HS-27A (cell line): ENCODE data around the gene NR1D1.
"Not testable (repeated sequence)": the region's sequence is repeated elsewhere in the genome, so short reads cannot be mapped to it uniquely, and the experiment has no call there.

Experiments
- DNase-seq: peaks from one replicate; pipeline ENCODE4 v3.0.0-alpha.2; 2012; ENCODE audit warnings: low read depth, missing footprints

NR1D1 gene

DNA sequence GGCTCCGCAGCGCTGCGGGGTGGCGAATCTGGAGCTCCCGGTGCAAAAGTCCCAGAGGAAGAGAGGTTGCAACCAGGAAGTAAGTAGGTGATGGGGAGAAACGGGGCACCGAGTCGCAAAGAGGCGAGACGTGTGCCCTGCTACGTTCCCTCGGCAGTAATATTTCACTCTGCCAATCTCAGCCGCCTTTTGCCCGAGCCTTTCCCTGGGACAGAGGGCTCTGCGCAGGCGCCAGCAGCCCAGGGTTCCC is at the start of gene NR1D1:
Gene NR1D1 (minus strand): TSS at position 171 of the 250 bp plus-strand sequence. CDS start 495 bp downstream, outside the sequence.
- DNase-seq: no peak

DNA sequence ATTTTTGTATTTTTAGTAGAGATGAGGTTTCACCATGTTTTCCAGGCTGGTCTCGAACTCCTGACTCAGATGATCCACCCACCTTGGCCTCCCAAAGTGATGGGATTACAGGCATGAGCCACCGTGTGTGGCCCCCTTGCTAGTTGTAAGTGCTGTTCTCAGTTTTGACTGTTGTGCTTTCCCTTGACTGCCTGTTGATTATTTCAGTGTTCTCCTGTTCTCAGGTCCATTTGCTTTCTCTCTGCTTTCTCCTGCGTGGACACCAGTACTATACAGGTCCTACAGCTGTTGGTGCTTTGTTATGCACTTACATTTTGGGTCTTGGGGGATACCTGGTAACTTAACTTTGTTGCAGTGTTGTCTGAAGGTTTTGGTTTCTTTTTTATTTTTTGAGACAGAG is 48.1 kb upstream of the NR1D1 start:
- DNase-seq: no peak

DNA sequence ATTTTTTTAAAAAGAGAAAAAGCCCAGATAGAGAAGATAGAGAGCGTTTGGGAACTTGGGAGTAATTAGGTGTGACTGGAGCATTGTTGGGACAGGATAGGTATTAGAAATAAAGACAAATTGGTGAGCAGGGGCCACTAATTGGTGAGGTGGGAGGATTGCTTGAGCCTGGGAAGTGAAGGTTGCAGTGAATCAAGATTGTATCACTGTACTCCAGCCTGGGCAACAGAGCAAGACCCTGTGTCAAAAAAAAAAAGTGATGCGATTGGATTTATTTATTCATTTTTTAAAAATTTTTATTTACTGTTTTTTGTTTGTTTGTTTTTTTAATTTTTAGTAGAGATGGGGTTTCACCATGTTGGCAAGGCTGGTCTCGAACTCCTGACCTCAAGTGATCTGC is 45.1 kb upstream of the NR1D1 start:
- DNase-seq: no peak

DNA sequence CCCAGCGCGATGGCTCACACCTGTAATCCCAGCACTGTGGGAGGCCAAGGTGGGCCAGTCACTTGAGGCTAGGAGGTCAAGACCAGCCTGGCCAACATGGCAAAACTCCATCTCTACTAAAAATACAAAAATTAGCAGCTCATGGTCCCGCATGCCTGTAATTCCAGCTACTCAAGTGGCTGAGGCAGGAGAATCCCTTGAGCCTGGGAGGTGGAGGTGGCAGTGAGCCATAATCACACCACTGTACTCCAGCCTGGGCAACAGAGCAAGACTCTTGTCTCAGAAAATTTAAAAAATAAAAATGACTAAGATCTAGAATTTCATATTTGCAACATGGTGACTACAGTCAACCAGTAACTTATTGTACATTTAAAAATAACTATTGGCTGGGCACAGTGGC is 42.8 kb upstream of the NR1D1 start:
- DNase-seq: not testable (repeated sequence)

DNA sequence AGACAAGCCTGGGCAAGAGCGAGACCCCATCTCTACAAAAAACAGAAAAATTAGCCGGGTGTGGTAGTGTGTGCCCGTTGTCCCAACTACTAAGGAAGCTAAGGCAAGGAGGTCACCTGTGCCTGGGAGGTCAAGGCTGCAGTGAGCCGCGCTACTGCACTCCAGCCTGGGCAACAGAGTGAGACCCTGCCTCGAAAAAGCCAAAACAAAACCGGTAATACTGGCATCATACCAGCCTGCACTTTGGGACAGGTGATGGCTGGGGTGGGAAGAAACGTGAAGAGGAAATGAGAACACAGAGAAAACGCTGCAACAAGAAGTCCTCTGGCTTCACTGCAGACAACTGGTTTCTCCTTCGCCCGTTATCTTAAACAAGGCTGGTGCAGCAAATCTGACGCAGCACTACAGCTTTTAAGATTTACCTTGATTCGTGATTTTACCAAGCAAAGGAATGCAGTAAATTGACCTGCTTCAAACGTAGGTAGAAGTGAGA is 39.2 kb upstream of the NR1D1 start:
- DNase-seq: no peak

DNA sequence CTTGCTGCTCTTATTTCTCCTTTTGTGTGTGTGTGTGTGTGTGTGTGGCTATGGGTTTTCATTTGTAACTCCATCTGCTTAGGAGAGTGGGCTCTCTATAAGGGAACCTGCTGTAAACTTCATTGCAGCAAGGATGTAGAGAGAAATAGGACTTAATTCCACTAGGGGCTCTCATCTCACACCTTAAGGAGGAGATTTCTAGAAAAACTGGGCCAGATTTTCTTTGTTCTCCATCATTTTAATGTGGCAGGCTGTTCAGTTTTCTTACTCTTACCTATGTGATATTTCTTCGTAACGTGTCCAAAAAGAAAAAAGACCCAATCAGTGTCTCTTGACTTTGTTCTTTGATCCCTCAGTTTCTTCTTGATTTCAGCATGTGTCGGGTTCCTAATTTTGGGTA is 35.4 kb upstream of the NR1D1 start:
- DNase-seq: no peak

DNA sequence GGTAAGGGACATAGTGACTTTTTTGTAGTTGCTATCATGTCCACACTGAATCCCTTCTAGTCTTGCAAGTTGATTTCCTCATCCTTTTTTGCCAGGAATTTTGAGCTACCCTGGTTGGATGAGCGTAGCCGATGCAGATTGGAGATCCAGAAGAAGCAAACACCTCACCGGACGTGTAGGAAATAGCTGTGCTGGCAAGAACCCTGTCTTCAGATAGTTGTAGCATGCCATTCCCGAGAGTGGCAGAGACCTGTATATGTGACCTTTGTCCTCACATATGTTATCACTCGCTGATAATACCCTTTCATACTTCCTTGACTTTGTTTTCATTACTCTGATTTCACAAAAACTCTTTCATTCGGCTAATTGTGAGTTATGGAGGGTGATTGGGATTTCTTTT is 33.8 kb upstream of the NR1D1 start:
- no peak for DNase-seq

DNA sequence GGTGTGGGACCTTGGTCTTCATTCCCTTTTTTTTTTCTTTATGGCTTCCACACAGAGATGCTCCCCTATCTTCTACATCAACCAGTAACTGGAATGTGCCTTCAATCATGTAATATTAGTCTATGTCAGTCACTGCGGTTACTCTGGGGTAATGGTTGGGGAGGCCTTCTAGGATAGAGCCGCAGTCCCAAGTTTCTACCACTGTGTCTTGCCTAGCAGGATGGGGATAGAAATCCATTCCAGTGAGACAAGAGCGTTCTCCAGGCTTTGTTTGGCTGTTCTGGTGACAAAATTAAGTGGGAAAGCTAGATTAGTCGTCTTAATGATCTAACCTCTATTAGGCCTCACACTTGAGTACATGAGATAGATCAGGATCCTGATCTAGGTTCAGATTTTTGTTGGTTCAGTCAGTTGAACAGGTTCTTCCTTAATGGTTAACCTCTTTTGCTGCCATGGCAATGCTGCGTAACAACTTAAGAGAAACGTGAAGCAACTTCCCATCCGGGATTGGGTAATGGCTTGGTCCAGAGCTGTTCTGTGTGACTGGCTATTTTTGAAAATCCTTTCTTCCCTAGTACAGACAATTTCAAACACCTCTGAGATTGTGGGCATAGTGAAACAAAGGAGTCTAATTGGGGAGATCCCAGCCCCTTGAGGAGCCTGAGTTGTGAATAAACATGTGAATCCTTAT is 30.1 kb upstream of the NR1D1 start:
- no peak for DNase-seq

DNA sequence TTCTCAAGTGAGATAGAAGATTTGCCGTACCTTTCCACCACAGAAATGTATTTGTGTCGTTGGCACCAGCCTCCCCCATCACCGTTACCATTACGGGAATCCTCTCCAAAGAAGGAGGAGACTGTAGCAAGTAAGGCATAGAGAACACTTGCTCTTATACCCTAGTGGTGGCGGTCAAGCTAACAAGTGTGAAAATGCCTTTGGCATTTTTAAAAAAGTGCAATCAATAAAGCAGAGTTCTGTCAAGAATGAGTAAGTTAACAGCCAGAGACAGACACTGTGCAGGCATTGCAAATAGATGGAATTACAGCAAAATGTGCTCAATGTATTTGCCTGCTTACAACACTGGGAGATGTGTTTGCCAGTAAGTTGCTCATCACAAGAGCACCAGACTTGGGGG is 29.1 kb upstream of the NR1D1 start:
- DNase-seq: no peak

DNA sequence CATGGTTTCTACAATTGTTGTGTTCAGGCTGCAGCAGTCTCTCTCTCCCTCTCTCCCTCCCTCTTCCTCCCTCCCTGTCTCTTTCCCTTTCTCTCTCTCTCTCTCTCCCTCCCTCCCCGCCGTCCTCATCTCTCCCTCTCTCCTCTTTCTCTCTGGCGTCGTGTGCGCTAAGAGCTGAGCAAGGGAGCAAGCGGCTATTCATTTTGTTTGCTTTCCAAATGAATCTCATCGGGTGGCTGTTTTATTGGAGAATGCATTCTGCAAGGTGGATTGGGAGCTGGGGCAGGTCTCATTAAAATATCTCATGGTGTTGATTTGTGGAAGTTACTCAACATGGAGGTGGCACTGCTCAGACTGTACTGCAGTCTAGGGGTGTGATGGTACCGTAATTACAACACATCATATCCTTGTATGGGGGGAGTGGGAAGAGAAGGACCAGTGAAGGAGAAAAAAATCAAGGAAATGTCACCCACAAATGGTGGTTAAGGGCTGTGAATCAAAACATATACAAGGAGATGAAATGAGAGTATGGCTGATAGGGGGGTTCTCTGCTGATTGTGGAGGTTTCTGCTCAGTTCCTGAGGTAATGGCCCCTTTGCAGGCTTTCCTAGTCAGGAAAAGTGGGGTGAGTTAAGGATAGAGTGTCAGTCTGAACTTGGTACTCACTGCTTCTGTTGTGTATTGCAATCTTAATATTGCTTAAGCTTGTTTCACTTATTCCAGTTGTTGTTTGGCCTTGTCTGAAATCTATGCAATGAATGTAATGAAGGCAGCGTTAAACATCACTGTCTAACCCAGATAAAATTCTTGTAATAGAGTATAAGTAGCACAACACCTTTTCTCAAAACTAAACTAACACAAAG is 24.1 kb upstream of the NR1D1 start:
- DNase-seq: no peak

DNA sequence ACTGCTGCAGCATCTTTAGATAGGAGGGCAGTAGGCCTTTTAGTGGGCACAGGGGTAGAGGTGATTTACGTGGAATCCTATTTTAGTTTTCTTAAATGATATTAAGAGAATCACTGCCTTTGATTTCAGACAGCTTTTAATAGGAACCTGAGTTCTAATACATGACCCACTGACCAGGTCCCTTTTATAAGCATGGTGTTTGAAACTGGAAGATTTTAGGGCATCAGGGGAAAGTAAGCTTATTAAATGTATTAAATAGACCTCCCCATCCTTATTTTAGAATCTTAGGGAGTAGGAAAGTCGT is 23.4 kb upstream of the NR1D1 start:
- DNase-seq: no peak

DNA sequence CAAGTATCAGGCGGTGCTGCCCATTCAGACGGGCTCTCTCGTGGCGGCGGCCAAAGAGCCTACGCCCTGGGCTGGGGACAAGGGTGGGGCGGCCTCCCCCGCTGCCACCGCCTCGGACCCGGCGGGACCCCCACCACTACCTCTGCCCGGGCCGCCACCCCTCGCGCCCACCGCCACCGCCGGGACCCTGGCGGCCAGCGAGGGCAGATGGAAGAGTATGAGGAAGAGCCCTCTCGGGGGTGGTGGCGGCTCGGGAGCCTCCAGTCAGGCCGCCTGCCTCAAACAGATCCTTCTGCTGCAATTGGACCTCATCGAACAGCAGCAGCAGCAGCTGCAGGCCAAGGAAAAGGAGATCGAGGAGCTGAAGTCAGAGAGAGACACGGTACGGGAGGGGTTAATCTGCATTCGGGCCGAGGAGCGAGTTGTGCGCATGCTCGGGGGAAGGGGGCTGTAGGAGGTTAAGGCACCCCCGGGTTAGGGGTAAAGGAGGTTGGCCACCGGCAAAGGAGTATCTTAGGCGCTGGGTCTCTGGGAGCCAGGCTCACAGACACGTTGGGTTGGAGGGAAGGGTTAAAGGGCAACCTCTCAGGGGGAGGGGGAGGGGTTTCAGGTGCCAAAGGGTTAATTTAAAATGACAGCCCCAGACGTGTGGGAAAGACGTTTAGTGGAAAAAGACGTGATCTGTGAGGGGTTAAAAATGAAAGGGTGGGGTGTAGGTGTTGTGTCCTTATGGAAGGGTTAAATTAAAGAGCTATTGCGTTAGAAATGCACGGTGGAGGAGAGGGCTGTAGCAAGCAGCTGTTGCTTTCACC is 22.8 kb upstream of the NR1D1 start:
- DNase-seq: no peak

DNA sequence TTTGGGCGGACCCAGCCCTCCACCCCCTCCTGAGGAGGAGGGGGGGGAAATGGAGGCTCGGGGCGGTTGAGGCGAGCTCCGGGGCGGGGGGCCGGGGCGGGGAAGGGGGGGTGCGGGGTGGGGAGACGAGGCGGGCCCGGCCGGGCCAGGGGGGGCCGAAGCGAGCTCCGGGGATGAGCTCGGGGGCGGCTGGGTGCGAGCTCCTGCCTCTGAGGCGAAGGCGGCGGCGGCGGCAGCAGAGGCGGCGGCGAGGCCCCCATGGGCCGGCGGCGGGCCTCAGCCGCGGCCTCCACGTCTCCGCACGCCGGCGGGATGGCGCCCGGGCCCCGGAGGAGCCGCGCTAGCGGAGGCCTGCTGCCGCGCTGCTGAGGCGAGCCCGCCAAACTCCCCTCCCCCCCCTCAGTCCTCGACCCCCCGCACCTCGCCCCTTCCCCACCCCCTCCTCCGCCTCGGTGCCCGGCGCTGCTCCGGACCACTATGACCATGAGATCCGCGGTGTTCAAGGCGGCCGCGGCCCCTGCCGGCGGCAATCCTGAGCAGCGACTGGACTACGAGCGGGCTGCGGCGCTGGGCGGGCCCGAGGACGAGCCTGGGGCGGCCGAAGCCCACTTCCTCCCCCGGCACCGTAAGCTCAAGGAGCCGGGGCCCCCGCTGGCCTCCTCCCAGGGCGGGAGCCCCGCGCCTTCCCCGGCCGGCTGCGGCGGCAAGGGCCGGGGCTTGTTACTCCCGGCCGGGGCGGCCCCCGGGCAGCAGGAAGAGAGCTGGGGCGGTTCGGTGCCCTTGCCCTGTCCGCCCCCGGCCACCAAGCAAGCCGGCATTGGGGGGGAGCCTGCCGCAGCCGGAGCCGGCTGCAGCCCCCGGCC is 22.0 kb upstream of the NR1D1 start:
- DNase-seq: no peak

DNA sequence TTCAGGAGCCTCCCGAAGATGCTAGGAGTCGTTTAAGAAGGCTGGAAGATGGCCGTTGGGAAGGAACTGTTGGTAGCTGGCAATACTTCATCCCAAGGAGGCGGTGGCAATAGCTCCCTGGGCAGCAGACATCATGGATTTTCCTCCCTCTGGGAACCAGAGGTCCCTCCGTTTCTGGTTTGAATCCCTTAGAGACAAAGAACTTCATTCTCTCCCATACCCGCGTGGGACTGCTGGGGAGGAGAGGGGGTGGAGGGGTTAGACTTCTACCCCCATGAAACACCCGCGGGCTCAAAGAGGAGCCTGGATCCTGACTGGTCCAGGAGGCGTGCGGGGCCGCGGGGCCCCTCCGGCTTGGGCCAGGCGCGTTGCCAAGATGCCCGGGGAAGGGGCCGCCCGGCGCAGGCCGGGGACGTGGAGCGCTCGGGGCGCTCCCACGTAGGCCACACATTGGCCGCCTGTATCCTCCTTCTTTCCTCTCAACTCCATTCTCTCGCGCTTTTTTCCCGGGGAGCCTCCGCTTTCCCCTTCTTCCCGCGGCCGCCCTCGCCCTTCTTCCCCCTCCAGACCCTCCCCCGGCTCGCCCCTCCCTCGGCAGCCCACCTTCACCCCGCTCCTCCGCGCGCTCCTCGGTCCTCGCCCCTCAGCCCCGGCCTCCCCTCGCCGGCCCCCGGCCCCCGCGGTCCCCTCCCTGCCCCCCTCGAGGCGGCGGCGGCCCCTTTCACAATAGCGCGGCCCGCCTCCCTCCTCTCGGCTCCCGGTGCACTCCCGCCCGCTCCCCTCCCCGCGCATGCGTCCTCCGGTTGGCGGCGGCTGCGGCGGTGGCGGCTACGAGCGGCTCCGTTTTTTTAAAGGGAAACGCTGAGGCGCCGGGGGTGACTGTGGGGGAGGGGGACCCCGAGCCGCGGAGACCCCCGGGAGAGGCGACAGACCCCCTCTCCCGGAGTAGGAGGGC is 21.1 kb upstream of the NR1D1 start, which contains the start of gene MSL1:
Gene MSL1 (plus strand): TSS at position 791 of the 955 bp plus-strand sequence. CDS start 642 bp downstream, outside the sequence.
- no peak for DNase-seq

DNA sequence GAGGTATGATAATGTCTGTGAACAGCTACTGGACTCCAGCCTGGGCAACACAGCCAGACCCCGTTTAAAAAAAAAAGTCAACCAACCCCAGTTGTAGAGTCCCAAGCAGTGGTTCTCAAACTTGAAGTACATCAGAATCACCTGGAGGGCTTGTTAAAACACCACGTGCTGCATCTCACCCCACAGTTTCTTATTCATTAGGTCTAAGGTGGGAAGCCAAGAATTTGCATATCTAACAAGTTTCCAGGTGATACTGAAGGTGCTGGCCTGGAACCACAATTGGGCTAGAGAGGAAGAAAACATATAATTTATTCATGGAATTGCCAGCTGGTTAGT is 14.7 kb upstream of the NR1D1 start:
- DNase-seq: no peak

DNA sequence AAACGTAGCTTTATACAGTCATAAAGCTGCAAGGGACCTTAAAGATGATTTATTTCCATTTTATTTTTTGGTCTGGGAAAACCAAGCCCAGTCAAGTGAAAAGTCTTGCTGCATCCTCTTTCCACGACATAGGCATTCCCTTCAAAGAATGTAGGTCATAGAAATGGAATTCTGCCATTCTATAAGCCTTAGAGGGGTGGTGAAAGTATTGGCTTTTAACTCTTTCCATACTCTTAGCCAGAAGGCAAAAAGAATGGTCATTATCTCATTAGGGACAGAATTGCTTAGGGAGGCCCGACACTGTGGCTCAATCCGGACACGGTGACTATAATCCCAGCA is 13.5 kb upstream of the NR1D1 start:
- no peak for DNase-seq

DNA sequence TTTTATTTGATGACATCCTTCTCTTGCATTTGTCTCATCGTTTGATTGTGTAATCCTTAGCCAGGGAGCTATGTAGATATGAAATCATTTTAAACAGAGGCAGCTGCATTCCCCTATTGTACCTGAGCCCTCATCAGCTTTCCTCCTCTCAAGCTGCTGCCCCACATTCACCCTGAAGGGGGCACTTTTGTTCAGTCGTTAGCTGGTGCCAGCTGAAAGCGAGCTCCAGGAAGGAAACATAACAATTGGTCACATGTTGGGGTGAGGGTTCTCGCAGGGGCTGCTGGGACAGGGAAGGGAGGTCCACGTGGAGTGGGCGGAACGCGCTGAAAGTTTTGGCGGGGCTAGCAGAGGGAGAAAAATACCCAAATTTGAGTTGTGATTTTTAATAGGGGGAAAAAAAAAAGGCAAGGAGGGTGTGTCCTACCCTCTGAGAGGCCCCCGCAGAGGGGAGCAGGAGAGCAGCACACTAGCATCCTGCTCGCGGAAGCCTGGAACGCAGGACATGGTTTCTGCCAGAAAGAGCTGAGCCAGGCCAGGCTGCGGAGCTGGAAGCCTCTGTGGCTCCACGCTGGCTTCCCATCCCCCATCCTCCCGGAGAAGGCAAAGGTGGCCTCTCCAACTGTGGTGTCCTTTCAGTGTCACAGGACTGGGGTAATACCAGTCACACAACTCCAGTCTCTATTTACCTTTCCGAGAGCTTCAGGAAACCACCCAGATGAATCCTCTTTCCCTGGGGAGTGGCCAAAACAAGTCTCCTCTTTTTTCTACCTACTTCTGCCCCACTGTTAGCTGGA is 12.9 kb upstream of the NR1D1 start:
- no peak for DNase-seq

DNA sequence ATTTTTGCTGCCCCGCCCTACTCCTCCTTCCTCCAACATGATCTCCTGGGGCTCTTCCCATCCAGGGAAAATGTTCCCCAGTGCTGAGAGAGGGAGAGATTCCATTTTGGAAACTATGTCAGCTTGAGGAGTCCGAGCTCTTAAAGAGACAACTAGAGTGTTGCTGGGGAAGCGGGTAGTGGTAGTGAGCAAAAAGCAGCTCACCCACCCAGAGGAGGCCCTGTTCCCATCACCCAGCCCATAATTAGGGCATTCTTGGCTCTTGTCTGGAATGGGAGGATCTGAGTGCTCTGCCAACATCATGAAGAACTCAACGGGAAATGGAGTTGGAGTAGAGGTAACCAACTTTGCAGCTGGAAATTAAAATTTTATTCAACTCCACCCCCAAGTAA is 12.3 kb upstream of the NR1D1 start:
- DNase-seq: no peak

DNA sequence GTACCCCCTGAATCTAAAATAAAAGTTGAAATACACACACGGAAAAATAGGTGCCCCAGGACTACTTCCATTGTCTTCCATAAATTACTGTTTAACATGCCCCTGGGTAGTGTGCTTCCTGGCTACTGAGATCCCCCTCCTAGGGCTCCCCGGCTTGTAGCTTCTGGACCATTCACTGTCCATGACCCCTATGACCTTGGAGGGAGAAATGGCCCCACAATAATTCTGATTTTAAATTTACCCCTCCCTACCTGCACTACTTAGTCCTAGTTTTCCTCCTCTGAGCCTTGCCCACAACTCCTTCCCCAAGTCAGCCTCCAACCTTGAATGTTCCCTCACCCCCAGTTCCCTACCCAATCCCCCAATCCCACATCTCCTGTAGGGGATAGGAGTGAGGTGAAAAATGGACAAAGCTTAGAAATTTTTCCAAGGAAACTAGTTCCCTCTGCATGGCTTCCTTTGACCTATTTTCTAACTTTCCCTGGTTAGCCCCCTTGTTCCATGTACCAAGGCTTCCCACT is 11.9 kb upstream of the NR1D1 start:
- DNase-seq: no peak
